HG03558 (cell line): Measurements from ENCODE around the gene CCL4L2.
"Not testable (repeated sequence)": the region's sequence is repeated elsewhere in the genome, so short reads cannot be mapped to it uniquely, and the experiment has no call there.

Source experiments
- ATAC-seq: cut with Tn5 transposase; IDR thresholded peaks from one replicate; pipeline ENCODE4 v1.9.1; 2021; ENCODE audit warnings: moderate number of reproducible peaks; ENCODE audit not compliant: unreplicated experiment; ENCODE audit errors: extremely low read depth

CCL4L2 gene

GRCh38 chr17:36194832-36195433 lies 15.9 kb upstream of the CCL4L2 start:
- ATAC-seq: not testable (repeated sequence)

GRCh38 chr17:36195434-36196130 lies 15.3 kb upstream of the CCL4L2 start:
- ATAC-seq: no peak

- ATAC-seq: no peak
Measured at GRCh38 chr17:36196131-36196486, 14.8 kb upstream of the CCL4L2 start.

- no peak for ATAC-seq
Measured at GRCh38 chr17:36197387-36197703, 13.5 kb upstream of the CCL4L2 start.

GRCh38 chr17:36198831-36199465 lies 11.9 kb upstream of the CCL4L2 start:
- ATAC-seq: no peak

GRCh38 chr17:36201102-36201501 lies 9.8 kb upstream of the CCL4L2 start:
- not testable (repeated sequence) for ATAC-seq

GRCh38 chr17:36201506-36201905 lies 9.4 kb upstream of the CCL4L2 start:
- ATAC-seq: not testable (repeated sequence)

GRCh38 chr17:36203335-36203734 lies 7.5 kb upstream of the CCL4L2 start:
- ATAC-seq: no peak

- ATAC-seq: no peak
Measured at GRCh38 chr17:36204724-36205500, 6.0 kb upstream of the CCL4L2 start.

GRCh38 chr17:36205637-36206485 lies 5.0 kb upstream of the CCL4L2 start:
- no peak for ATAC-seq

GRCh38 chr17:36206486-36206821 lies 4.4 kb upstream of the CCL4L2 start:
- not testable (repeated sequence) for ATAC-seq

GRCh38 chr17:36207383-36207782 lies 3.5 kb upstream of the CCL4L2 start:
- ATAC-seq: not testable (repeated sequence)

- no peak for ATAC-seq
Measured at GRCh38 chr17:36209575-36209974, 1.3 kb upstream of the CCL4L2 start.

- ATAC-seq: not testable (repeated sequence)
Measured at GRCh38 chr17:36211484-36212271, 815 bp downstream of the CCL4L2 start.

- ATAC-seq: no peak
Measured at GRCh38 chr17:36212272-36212605, 1.4 kb downstream of the CCL4L2 start.

GRCh38 chr17:36212966-36213365 lies 2.1 kb downstream of the CCL4L2 start:
- no peak for ATAC-seq

GRCh38 chr17:36213695-36214094 lies 2.8 kb downstream of the CCL4L2 start:
- ATAC-seq: no peak

GRCh38 chr17:36214918-36215317 lies 4.1 kb downstream of the CCL4L2 start:
- no peak for ATAC-seq

- not testable (repeated sequence) for ATAC-seq
Measured at GRCh38 chr17:36215406-36216308, 4.8 kb downstream of the CCL4L2 start.
